DOHH2 (cell line): ENCODE results near the gene GUCA1A.

Experiments
- CTCF ChIP-seq: fragments of 200-600 bp; sonication (generic); IDR thresholded peaks from one replicate; pipeline ENCODE4 v1.5.1; 2014; ENCODE audit warnings: antibody characterized with exemption, mild to moderate bottlenecking, low read depth, low read length; ENCODE audit not compliant: poor library complexity, severe bottlenecking
- EZH2phosphoT487 ChIP-seq: fragments of 200-600 bp; sonication (generic); IDR thresholded peaks from 2 replicates; pipeline ENCODE4 v1.6.1; 2017; ENCODE audit warnings: borderline replicate concordance, mild to moderate bottlenecking, antibody characterized with exemption, low read length, moderate library complexity, mixed read lengths

GRCh38 chr6:42193491-42193894 is 20.3 kb downstream of the GUCA1A start:
- TF ChIP-seq CTCF (no peak), EZH2phosphoT487 (no peak)
